Activated T-cell treated with anti-CD3 and anti-CD28 coated beads for 4 hours (primary cell): ENCODE measurements around the gene NID2.

ENCODE experiments used
- DNase-seq: peaks from one replicate; pipeline ENCODE4 v3.0.0-alpha.2; 2020

NID2 gene

DNA sequence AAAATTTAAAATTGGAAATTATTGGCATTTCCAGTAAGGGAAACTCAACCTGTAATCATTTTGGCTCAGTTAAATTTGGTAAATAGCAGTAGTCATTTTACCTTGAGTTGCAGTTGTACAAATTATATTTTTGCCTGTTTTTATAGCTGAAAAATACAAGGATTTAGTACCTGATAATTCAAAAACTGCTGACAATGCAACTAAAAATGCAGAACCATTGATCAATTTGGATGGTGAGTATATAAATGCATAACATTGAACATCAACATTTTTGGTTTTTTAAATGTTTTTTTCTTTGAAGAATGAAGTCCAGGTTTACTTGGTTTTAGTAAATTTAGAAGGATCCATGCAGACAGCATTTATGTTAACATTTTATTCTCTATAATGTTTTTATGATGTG lies 70.5 kb downstream of the NID2 start:
- DNase-seq: no peak

DNA sequence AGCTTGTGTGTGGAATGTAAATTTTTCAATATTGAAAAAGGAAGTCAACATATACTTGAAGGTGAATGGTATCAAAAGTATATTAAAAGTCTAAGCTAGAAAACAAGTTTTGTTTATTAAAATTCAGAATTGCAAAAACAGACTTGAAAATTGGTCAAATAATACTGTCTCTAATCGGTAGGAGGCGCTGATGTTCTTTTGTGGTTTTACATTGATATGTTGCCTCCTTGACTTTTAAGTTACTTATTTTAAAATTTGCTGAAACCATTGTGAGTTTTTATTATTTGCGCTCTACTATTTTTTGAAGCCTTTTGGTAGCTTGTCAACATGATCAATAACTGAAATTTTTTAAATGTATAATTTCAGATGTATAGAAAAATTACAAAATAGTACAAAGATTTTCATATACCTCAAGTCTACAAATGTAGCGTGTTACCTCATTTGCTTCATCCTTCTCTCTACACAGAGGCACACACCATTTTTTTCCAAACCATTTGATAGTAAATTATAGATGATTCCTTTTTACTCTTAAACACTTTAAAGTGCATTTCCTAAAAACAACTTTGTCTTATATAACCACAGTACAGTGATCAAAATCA lies 72.6 kb downstream of the NID2 start:
- DNase-seq: no peak

DNA sequence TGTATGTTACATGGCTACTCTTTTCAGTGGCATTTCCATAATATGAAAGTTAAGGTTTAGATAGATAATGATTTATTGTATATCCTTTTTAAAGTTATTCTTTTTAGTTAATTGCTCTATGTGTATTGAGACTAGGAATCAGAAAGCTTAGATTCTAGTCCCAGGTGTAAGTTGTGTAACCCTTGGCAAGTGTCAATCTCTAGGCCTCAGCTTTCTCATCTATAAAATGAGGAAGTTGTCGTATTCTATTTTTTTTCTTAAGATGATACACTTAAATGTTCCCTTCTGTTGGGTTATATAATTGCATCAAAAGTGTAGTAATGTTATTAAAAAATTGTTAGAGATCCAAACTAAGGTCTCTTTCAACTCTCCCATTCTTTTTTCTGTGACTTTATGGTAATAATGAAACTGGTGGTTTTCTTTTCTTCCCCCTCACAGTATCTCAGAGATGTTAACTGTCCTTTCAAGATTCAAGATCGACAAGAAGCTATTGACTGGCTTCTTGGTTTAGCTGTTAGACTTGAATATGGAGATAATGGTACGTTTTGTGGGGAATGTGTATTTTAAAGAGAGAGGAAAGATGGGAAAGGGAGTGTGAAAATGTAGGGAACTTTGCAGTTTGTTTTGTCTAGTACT lies 75.5 kb downstream of the NID2 start:
- DNase-seq: no peak

DNA sequence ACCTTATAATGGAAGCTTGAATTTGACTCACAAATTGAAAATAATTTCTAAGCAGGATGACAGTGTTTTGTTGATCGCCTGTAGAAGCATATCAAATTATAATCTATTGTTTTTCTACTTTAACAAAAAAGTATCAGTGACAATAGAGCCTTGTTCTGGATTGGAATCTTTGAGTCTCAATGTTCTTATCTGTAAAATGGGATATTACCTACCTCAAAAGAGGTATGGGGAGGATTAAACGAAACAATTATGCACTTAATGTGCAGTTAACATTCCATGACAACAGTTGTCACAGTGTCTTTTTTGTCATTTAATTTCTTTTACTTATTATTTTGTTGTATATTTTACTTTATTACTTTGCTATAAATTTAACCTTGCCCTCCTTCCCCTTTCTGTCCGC lies 78.4 kb downstream of the NID2 start:
- no peak for DNase-seq

DNA sequence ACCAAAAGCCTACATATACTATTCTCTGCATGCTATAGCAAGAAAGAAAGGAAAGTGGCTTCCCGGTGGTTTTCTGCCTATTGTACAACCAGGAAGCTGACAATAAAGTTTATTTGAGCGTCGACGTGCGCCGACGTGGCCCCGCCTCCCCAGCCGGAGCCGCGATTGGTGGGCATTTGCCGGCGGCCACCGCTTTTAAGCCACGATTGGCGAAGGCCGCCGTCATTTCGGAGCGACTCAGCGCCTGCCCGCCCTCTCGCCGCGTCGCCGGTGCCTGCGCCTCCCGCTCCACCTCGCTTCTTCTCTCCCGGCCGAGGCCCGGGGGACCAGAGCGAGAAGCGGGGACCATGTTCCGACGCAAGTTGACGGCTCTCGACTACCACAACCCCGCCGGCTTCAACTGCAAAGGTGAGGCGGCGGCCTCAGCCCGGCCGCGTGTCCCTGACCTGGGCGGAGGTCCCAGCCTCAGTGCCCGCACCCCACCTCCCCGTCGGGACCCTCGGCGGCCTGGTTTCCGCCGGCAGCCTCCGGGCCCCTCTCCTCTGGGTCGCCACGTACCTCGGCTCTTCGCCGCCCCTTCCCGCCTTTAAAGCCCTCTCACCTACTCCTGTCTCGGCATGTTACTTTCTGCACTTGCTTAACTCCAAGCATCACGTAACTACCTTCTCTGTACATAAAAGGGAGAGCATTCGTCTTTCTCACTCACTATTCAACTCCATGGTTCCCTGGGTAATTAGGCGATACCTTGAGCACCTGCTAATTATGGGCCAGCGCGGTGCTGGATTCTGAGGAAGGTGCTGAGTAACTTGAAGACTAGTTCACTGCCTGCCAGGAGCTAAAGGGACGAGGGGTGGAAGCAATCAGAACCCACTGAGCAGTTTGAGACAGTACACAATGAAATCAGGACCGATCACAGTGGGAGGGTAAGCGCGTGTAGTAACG lies 79.3 kb downstream of the NID2 start, which contains the start of gene RTRAF:
RTRAF (plus strand) TSS at position 254 of the 942 bp plus-strand sequence; CDS start at position 348, 94 bp downstream.
- peak; percentile 83 for DNase-seq

DNA sequence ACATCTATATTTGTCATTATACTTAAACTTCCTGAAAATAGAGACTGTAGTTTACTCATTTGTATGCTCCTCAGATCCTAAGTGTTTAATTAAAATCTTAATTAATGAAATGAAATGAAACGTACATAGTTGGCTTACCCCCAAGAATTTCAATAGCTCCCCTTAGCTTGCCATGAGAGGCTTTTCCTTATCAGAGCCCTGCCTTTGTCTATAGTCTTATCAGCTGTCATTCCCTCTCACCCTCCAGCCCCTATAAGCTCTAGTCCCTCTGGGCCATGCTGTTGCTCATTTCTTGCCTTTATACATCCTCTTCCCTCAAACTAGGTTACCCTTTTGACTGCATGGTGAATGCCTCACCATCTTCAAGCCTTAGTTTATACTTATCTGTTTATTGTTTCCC lies 80.6 kb downstream of the NID2 start:
- DNase-seq: no peak

DNA sequence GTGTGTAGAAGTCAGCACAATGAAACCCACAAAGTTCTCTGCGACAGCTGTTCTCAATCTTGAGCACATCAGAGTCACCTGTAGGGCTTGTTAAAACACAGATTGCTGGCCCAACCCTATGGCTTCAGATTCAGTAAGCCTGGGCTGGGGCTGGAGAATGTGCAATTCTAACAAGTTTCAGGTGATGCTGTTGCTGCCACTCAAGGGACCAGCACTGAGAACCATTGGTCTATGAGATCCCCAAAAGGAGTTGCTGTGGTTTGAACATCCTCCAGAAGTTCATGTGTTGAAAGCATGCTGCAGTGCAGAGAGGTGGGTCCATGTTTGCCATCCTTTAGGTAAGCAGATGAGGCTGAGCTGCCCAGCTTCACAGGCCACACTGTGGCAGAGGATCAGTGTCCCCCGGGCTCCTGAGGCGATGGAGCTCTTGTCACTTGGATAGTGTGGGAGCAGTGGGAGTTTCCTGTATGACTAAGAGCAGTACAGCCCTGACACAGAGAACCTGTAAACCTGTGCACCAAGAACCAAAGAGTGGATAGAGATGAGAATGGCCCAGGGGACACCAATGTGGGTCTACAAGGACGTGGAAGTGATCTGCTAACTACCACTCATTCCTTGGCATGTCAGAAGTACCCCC lies 87.5 kb downstream of the NID2 start:
- DNase-seq: no peak

DNA sequence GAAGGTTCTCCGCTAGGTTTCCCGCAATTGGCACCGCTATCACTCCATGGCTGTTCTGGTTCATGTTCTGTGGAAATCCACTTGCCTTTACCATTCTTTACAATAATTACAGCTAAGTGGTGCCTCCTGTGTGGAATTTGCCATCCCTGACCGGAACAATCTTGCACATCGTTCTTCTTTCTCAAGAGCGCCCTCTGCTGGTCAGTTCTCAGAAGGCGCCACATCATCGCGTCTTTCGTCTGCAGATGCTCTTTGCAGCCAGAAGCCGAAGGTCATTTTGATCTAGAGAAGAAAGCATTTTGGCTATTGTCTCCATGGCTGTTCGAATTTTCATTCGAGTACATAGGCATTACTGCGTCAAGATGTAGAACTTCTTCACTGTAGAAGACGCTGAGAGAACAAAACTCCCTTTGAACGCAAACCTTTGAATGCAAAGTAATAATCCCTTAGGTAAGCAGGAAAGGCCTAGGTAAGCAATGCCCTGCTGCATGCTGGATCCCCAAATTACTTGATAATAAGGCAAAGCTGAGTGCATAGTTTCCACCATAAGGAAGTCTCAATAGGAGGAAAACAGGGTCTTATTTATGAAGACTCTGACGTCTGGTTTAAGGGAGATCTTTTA lies 89.7 kb downstream of the NID2 start:
- peak; percentile 81 for DNase-seq

DNA sequence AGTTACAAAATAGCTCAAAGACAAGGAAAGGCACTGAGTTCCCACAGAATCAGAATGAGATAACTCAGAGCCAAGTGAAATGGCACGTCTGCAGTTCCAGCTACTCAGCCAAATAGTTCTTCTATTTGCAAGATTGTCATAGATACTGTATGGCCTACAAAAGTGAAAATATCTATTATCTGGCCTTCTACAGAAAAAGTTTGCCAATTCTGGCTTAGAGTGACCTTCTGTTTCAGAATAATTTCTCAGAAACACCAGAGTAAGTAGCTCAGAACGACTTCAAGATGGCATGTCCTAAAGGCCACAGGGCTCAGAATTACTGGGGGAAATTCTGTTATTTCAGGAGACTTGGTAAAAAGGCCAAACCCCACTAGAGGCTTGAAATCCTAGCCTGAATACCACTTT lies 90.2 kb downstream of the NID2 start:
- no peak for DNase-seq

DNA sequence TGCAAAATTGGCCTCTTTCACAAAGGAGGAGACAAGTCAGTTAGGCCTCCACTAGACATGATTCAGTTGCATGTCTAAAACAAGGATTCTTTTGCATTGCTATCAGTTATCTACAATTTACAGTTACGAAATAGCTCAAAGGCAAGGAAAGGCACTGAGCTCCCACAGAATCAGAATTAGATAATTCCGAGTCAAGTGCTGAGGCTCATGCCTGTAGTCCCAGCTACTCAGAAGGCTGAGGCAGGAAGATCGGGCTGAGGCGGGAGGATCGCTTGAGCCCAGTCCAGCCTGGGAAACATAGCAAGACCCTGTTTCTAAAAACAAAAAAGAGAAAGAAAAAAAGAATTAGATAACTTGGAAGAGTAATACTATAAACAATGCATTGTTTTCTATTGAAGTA lies 91.8 kb downstream of the NID2 start:
- DNase-seq: no peak

DNA sequence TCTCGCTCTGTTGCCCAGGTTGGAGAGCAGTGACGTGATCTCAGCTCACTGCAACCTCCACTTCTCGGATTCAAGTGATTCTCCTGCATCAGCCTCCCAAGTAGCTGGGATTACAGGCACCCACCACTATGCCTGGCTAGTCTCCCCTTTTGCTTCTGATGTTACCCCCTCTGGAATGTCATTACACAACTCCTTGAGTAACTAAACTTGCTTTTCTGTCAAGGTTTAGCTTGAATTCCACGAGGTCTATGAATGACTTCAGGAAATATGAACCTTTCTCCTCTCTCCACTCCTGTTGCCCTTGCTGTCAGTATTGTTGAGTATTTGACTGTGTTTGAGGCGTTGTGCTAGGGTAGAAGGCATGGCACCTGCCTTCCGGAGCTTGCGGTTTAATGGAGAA lies 96.3 kb downstream of the NID2 start:
- no peak for DNase-seq

DNA sequence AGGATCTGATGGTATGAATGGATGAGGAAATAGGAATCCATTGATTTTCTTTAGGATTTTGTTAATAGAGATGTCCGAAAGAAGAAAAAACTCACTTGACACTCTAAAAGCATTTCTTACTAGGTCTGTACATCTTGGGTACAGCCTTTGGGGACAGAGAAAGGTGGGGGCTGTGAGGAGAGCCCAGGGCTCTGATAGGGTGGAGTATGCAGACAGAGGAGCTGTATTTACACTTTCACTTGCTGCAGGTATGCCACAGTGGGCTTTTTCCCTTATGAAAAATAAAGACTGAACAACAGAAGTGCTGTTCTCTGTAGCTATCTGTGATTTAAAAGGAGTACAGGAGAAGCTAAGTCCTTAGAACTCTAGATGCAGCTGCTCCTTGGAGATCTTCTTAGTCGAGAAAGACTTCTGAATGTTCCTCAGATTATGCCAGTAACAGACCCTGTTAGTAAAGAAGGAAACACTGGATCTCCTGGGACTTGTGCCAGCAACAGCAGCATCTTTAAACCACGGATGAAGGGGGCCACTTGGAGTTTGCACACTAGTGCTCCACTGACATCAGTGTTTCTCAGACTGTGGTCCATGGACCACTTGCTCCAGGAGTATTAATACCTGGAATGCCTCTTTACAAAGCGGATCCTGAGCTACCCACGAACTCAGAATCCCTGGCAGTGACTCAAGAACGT lies 98.9 kb downstream of the NID2 start:
- no peak for DNase-seq

DNA sequence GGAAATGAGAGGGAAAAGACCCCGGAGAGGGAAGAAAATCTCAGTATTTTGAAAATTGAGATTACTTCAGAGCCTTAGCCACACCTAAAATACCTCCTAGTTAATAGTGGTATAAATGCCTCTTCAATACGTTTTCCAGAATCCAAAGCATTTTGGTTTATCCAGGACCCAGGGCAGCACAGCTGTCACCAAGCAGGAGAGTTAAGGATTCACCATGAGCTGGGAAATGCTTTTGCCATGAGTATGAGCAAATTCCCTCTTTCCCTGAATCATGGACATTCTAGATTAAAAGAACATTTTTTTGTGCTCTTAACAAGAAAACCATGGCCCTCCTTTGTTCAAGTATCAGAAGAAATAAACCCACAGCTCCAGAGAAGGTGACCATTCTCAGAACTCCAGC lies 101.3 kb downstream of the NID2 start:
- DNase-seq: no peak

DNA sequence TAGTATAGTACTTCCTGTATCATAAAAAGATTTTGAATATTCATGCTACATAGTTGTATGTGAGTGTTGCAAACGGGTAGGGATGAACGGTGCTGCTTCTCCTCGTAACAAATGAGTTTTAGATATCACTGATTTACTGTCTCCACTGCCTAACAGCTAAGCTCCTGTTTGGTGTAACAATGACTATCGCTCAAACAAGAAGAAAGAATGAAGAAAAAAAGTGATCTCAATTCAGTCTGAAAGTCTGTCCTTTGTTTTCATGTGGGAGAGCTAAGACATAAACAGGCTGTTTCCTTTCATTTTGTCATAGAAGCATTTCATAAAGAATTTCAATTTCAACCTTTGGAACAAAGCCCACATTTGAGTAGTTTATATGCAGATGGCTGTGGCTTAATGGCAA lies 105.6 kb downstream of the NID2 start:
- DNase-seq: no peak

DNA sequence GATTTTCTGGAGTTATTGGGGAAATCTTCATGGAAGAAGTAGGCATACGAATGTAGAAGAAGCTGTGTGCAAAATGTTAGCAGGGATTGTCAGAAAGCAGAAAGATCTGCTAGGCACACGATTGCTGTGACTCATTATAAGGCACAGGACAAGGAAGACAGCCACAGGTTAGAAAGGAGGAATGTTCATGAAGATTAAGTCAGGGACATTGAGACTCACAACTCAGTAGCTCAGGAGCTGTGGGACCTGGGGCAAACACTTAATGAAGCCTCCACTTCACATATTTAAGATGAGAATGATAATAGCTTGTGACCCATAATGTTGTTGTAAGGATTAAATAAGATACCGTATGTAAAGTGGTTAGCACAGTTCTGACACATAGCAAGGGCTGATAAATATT lies 106.1 kb downstream of the NID2 start:
- no peak for DNase-seq

DNA sequence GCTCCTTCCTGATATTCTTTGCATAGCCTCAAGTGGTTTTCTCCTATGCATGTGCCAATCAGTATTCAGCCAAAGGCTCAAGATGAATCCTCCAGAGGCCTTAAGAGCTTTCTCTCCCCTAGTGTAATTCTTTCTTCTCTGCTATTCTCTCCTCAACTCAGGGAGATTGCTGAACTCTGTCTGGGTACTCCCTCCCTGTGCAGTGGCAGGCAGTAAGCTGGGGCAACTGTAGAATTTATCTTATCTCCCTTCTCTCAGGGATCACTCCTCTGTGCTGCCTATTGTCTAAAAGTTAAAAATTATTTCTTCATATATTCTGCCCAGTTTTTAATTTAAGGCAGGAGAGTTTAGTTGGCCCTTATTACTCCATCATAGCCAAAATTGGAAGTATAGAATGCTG lies 108.0 kb downstream of the NID2 start:
- DNase-seq: no peak

DNA sequence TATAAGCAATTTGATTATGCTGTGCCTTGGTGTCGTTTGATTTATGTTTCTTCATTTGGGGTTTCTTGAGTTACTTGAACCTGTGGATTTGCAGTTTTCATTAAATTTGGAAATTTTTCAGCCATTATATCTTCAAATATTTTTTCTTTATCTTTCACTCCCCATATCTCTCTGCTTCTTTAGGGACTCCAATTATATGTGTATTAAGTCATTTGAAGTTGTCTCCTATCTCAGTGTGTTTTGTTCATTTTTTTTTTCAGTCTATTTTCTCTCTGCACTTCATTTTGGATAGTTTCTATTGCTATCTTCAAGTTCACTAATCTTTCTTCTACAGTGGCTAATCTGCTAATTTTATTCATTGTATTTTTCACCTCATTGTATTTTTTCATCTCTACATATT lies 108.9 kb downstream of the NID2 start:
- no peak for DNase-seq

DNA sequence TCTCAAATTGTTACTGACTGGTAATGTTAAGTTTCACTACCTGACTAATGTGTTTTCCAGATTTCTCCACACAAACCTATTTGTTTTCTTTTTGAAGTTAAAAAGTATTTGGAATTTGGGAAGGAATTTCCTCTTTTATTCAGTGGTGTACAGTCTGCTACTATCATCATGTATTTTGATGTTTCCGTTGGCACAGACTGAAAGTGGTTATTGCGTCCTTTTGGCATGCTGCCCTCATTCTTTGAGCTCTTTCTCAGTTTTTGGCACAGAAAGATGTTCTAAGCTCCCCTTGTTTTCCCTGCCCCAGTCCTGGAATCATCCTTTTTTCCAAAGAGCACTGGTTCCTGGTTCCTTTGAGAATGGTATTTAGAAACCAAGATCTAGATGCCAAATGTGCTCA lies 110.9 kb downstream of the NID2 start:
- DNase-seq: no peak
